HepG2 (cell line): ENCODE data around the gene TSC22D4. TPM values are rescaled to one million over a fixed set of nuclear protein-coding genes. Genes with fewer than 3 reads are reported as not detected.

Source experiments
- ATAC-seq: fragments of 200-7000 bp; cut with Tn5 transposase; 3 replicates; pipeline ENCODE4 v1.9.1; 2020; ENCODE audit warnings: mild to moderate bottlenecking, moderate library complexity
- BruUV-seq: library from RNA; stranded (reverse); fragments of 400-500 nt; replicated peaks from 2 replicates; lab custom pipeline; 2021; lab: Mats Ljungman, UMichigan
- CTCF ChIA-PET: fragments of 300-600 bp; formaldehyde crosslinking; extraction: SDS; loops from one replicate; lab custom pipeline; 2021; ENCODE audit warnings: low total read pairs, inconsistent platforms, low intra/inter-chr PET ratio; lab: Yijun Ruan, JAX
- POLR2A ChIA-PET: fragments of 350-600 bp; sonication (Branson Sonifier 250); formaldehyde crosslinking; loops from one replicate; lab custom pipeline; 2020; ENCODE audit warnings: antibody characterized with exemption, inconsistent platforms; lab: Yijun Ruan, JAX
- DNase-seq: peaks from one replicate; pipeline ENCODE4 v3.0.0-alpha.2; 2015; ENCODE audit warnings: low spot score
- FAIRE-seq: peaks from 3 replicates; lab custom pipeline; 2011; peaks lifted over from hg19 to GRCh38; lab: Jason Lieb, UNC
- H2AFZ ChIP-seq: one replicate; pipeline ENCODE4 v1.6.1; 2011; ENCODE audit warnings: low read length, inconsistent platforms
- H3K27ac ChIP-seq: fragments of 300-600 bp; 3 replicates; pipeline ENCODE4 v1.8.0; 2011; ENCODE audit warnings: mixed run types, mild to moderate bottlenecking, mixed read lengths, low read length, inconsistent platforms; ENCODE audit not compliant: insufficient read depth; ENCODE audit errors: extremely low read length
- H3K27me3 ChIP-seq, 2 experiments: fragments of 200-600 bp in 1 of 2; 2 replicates in 1 of 2; 3 replicates in 1 of 2; pipeline versions ENCODE4 v1.6.0 to v1.8.0; 2011; ENCODE audit warnings: low read length in 2 of 2, mild to moderate bottlenecking in 2 of 2, moderate library complexity in 2 of 2, inconsistent platforms in 1 of 2; ENCODE audit not compliant: insufficient read depth in 2 of 2, control insufficient read depth in 1 of 2
- H3K36me3 ChIP-seq, 2 experiments: fragments of 200-600 bp in 1 of 2; replicated peaks in 1 of 2; 2 replicates in 1 of 2; 3 replicates in 1 of 2; pipeline versions ENCODE4 v1.5.1 to v1.8.0; 2011; ENCODE audit warnings: low read length in 2 of 2, inconsistent platforms in 1 of 2; ENCODE audit not compliant: insufficient read depth in 2 of 2, control insufficient read depth in 1 of 2
- H3K4me1 ChIP-seq: 2 replicates; pipeline ENCODE4 v1.5.1; 2012; ENCODE audit warnings: low read length, inconsistent platforms; ENCODE audit not compliant: insufficient read depth
- H3K4me2 ChIP-seq: 2 replicates; pipeline ENCODE4 v1.6.0; 2011; ENCODE audit warnings: low read depth, low read length, inconsistent platforms
- H3K4me3 ChIP-seq, 3 experiments: fragments of 200-600 bp in 1 of 3; sonication (generic), shearing (Covaris generic) in 1 of 3; replicated peaks in 1 of 3; 2 replicates each; pipeline ENCODE4 v1.5.1; 2011 to 2016; ENCODE audit warnings: low read length in 3 of 3, inconsistent platforms in 2 of 3, low read depth in 2 of 3, mild to moderate bottlenecking in 2 of 3, control low read depth in 1 of 3, mixed read lengths in 1 of 3; ENCODE audit not compliant: insufficient read depth in 1 of 3
- H3K79me2 ChIP-seq: one replicate; pipeline ENCODE4 v1.6.1; 2011; ENCODE audit warnings: low read length, inconsistent platforms; ENCODE audit not compliant: insufficient read depth
- H3K9ac ChIP-seq: 2 replicates; pipeline ENCODE4 v1.6.0; 2011; ENCODE audit warnings: mild to moderate bottlenecking, low read depth, low read length, inconsistent platforms; ENCODE audit not compliant: insufficient read depth
- H3K9me3 ChIP-seq: 2 replicates; pipeline ENCODE4 v1.5.1; 2012; ENCODE audit warnings: mild to moderate bottlenecking, low read length
- H4K20me1 ChIP-seq: 2 replicates; pipeline ENCODE4 v1.6.0; 2011; ENCODE audit warnings: inconsistent platforms, mild to moderate bottlenecking, low read length, moderate library complexity; ENCODE audit not compliant: insufficient read depth
- GABPA ChIP-seq, 2 experiments: IDR thresholded peaks; 2 replicates each; pipeline ENCODE4 v1.6.1; 2011 to 2016; ENCODE audit warnings: low read depth in 2 of 2, low read length in 1 of 2, missing biosample characterization in 1 of 2, missing genetic modification characterization in 1 of 2
- PBX3 ChIP-seq: sonication (generic); formaldehyde crosslinking; IDR thresholded peaks from 2 replicates; pipeline ENCODE4 v1.8.1; 2023; ENCODE audit warnings: missing genetic modification reagents, inconsistent platforms, borderline replicate concordance
- RFX3 ChIP-seq: IDR thresholded peaks from 2 replicates; pipeline ENCODE4 v1.6.1; 2016; ENCODE audit warnings: missing biosample characterization, missing genetic modification reagents
- ZFP37 ChIP-seq: sonication (generic); formaldehyde crosslinking; IDR thresholded peaks from 2 replicates; pipeline ENCODE4 v1.4.0; 2020; ENCODE audit warnings: missing genetic modification reagents, borderline replicate concordance
- ZNF687 ChIP-seq: sonication (generic); formaldehyde crosslinking; IDR thresholded peaks from 2 replicates; pipeline ENCODE4 v1.5.1; 2020; ENCODE audit warnings: mild to moderate bottlenecking, missing genetic modification reagents, moderate library complexity
- WGBS: methylation state at CpG from one replicate; pipeline ENCODE4 v1.1.6; 2017; ENCODE audit warnings: low lambda C conversion rate; 5-methylcytosine and 5-hydroxymethylcytosine counted together
- in situ Hi-C: cut with HindIII; loops from 2 replicates; pipeline ENCODE4 v1.10.0; 2017; ENCODE audit warnings: low pct_unique_long_range_greater_than_20kb; ENCODE audit not compliant: extremely low pct_ligation_motif_present
- intact Hi-C: fragments of 100-400 bp; cut with micrococcal nuclease; formaldehyde crosslinking; loops from one replicate; pipeline ENCODE4 v1.10.0; 2022; ENCODE audit not compliant: unreplicated experiment
- polyA plus RNA-seq, 8 experiments: library from polyadenylated mRNA; depleted of rRNA in 3 of 8; stranded (reverse) in 7 of 8; unstranded in 1 of 8; fragments of >200 nt; fragmentation: Illumina TruSeq in 4 of 8; extraction: Trizol in 4 of 8; gene quantifications; 2 replicates each; pipeline versions ENCODE4 v1.2.1 to v1.2.3, GENCODE V29; 2011 to 2016; ENCODE audit warnings: low read depth in 4 of 8, missing spikeins in 1 of 8, mixed read lengths in 1 of 8; ENCODE audit not compliant: insufficient read depth in 1 of 8
- total RNA-seq, 5 experiments: library from RNA; depleted of rRNA; stranded (reverse); fragments of >200 nt; fragmentation: Illumina TruSeq; extraction: Trizol; gene quantifications; 2 replicates each; pipeline ENCODE4 v1.2.3, GENCODE V29; 2016; ENCODE audit warnings: low read depth in 1 of 5
- TF ChIP-seq, protein P1 (sequence below): sonication (generic); formaldehyde crosslinking; IDR thresholded peaks from 2 replicates; pipeline ENCODE4 v1.5.0; 2020; ENCODE audit warnings: mild to moderate bottlenecking, missing genetic modification reagents
- TF ChIP-seq, protein P2 (sequence below): IDR thresholded peaks from 2 replicates; pipeline ENCODE4 v1.6.1; 2018; ENCODE audit warnings: missing genetic modification reagents, mild to moderate bottlenecking, missing compliant biosample characterization

The TSC22D4 gene
- total and polyA plus RNA-seq, 2 of the 13 experiments (the other 11 are each of a cell fraction or from before 2014, with no cell fraction given), result 7.7 to 8.7 TPM

- intact Hi-C loops (no loop called here), in situ Hi-C loops (no loop called here)
- Histone ChIP-seq H3K79me2 (no peaks in the 10 kb centered on the region), H4K20me1 (no peaks in the 10 kb centered on the region), H3K27ac (no peak overlapping the region), H3K4me2 (no peak overlapping the region), H3K27me3 (no peaks in the 10 kb centered on the region)
- BruUV-seq, result no TSS peak
- no peak for FAIRE-seq
- ATAC-seq, result no peak
- POLR2A ChIA-PET, result no interaction called here
- TF ChIP-seq, protein P1, sequence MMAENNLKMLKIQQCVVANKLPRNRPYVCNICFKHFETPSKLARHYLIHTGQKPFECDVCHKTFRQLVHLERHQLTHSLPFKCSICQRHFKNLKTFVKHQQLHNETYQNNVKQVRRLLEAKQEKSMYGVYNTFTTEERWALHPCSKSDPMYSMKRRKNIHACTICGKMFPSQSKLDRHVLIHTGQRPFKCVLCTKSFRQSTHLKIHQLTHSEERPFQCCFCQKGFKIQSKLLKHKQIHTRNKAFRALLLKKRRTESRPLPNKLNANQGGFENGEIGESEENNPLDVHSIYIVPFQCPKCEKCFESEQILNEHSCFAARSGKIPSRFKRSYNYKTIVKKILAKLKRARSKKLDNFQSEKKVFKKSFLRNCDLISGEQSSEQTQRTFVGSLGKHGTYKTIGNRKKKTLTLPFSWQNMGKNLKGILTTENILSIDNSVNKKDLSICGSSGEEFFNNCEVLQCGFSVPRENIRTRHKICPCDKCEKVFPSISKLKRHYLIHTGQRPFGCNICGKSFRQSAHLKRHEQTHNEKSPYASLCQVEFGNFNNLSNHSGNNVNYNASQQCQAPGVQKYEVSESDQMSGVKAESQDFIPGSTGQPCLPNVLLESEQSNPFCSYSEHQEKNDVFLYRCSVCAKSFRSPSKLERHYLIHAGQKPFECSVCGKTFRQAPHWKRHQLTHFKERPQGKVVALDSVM (CRISPR knock-in tag), result peak; percentile 74
- no peak for TF ChIP-seq PBX3
- TF ChIP-seq, all 625 proteins: peak for 1
- H3K9ac ChIP-seq, result no peak overlapping the region
- WGBS, result 58% methylated on average over 9 of the region's 9 CpGs
- H3K4me3 ChIP-seq, result no peak overlapping the region
- H3K4me1 ChIP-seq, result peaks cover 28% of the 10 kb centered on the region
- H3K9me3 ChIP-seq, result no peaks in the 10 kb centered on the region
- no peak for DNase-seq
- CTCF ChIA-PET, result no interaction called here
- no peaks in the 10 kb centered on the region for H3K36me3 ChIP-seq
- no peak overlapping the region for H2AFZ ChIP-seq
Observed at GRCh38 chr7:100510437-100511239, 31.6 kb upstream of the TSC22D4 start.

GRCh38 chr7:100509231-100509630 is 30.2 kb upstream of the TSC22D4 start:
- no peak overlapping the region; a peak in 1 of 6 replicates for H3K4me3 ChIP-seq
- no peak overlapping the region for H3K27ac ChIP-seq
- no peaks in the 10 kb centered on the region for H3K9me3 ChIP-seq
- H3K9ac ChIP-seq, result no peak overlapping the region
- ChIA-PET CTCF (no interaction called here), POLR2A (no interaction called here)
- in situ Hi-C loops, result no loop called here
- FAIRE-seq (no peak), DNase-seq (no peak), ATAC-seq (peak; percentile 56)
- 11% methylated on average over 7 of the region's 15 CpGs for WGBS
- no peaks in the 10 kb centered on the region for H3K79me2 ChIP-seq
- peaks cover 22% of the 10 kb centered on the region for H3K4me1 ChIP-seq
- no peaks in the 10 kb centered on the region for H3K27me3 ChIP-seq
- intact Hi-C loops, result no loop called here
- H2AFZ ChIP-seq, result peak overlapping the region; percentile 87
- no peaks in the 10 kb centered on the region for H4K20me1 ChIP-seq
- no TSS peak for BruUV-seq
- H3K36me3 ChIP-seq, result no peaks in the 10 kb centered on the region
- peak overlapping the region; percentile 47 for H3K4me2 ChIP-seq
- TF ChIP-seq RFX3 (CRISPR knock-in tag) (no peak), ZNF687 (CRISPR knock-in tag) (peak; percentile 52), GABPA (IDR thresholded peaks at IDR 0.05; ENCODE audit: low read depth, low read length) (no peak), GABPA (CRISPR knock-in tag; IDR thresholded peaks at IDR 0.05; ENCODE audit: low read depth) (peak; percentile 26; the same call in 1 of the 2 replicates), ZFP37 (CRISPR knock-in tag) (no peak)
- TF ChIP-seq, protein P2, sequence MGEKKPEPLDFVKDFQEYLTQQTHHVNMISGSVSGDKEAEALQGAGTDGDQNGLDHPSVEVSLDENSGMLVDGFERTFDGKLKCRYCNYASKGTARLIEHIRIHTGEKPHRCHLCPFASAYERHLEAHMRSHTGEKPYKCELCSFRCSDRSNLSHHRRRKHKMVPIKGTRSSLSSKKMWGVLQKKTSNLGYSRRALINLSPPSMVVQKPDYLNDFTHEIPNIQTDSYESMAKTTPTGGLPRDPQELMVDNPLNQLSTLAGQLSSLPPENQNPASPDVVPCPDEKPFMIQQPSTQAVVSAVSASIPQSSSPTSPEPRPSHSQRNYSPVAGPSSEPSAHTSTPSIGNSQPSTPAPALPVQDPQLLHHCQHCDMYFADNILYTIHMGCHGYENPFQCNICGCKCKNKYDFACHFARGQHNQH (CRISPR knock-in tag), result no peak
